ENCODE measurements around the gene CLSTN2. TPM values are rescaled to one million over a fixed set of nuclear protein-coding genes. Genes with fewer than 3 reads are reported as not detected.

CLSTN2 gene
- total and polyA plus RNA-seq, 2 experiments from 2014 or later, result 23.0 to 27.0 TPM

- H3K36me3 ChIP-seq (replicated peaks; ENCODE audit: insufficient read depth, low read depth), result no peaks in the 10 kb centered on the region
- 96% methylated on average over 10 of the region's 10 CpGs for WGBS (ENCODE audit: low lambda C conversion rate, missing lambda C conversion rate)
- no peak overlapping the region for H2AFZ ChIP-seq
- no peaks in the 10 kb centered on the region for H3K27me3 ChIP-seq
- H3K4me3 ChIP-seq, result no peak overlapping the region
- DNase-seq (ENCODE audit: low spot score), result no peak
- H3K9me2 ChIP-seq (replicated peaks; ENCODE audit: insufficient read depth), result no peaks in the 10 kb centered on the region
- H3K4me2 ChIP-seq, result no peak overlapping the region
- H3K79me2 ChIP-seq, result no peaks in the 10 kb centered on the region
- H3K27ac ChIP-seq, result no peak overlapping the region
- TF ChIP-seq CTCF (IDR thresholded peaks at IDR 0.05; ENCODE audit: poor library complexity) (no peak), EZH2 (IDR thresholded peaks at IDR 0.05; ENCODE audit: borderline replicate concordance) (no peak), EZH2phosphoT487 (IDR thresholded peaks at IDR 0.05; ENCODE audit: low read depth, severe bottlenecking, unreplicated experiment) (no peak)
- no peaks in the 10 kb centered on the region for H4K20me1 ChIP-seq (ENCODE audit: insufficient read depth, poor library complexity, severe bottlenecking)
- H3K9me3 ChIP-seq (ENCODE audit: low read depth), result no peaks in the 10 kb centered on the region
- no peaks in the 10 kb centered on the region for H3K4me1 ChIP-seq (ENCODE audit: insufficient read depth)
Observed at GRCh38 chr3:139917226-139917785, 17.7 kb upstream of the CLSTN2 start.

- H3K4me1 ChIP-seq (ENCODE audit: insufficient read depth), result no peaks in the 10 kb centered on the region
- DNase-seq (ENCODE audit: low spot score), result no peak
- no peak overlapping the region for H3K27ac ChIP-seq
- H3K9me2 ChIP-seq (replicated peaks; ENCODE audit: insufficient read depth), result no peaks in the 10 kb centered on the region
- no peaks in the 10 kb centered on the region for H3K9me3 ChIP-seq (ENCODE audit: low read depth)
- H3K4me2 ChIP-seq, result no peak overlapping the region
- no peak for TF ChIP-seq EZH2 (IDR thresholded peaks at IDR 0.05; ENCODE audit: borderline replicate concordance)
- no peak for TF ChIP-seq EZH2phosphoT487 (IDR thresholded peaks at IDR 0.05; ENCODE audit: low read depth, severe bottlenecking, unreplicated experiment)
- TF ChIP-seq CTCF (IDR thresholded peaks at IDR 0.05; ENCODE audit: poor library complexity), result no peak
- 67% methylated on average over 4 of the region's 4 CpGs for WGBS (ENCODE audit: low lambda C conversion rate, missing lambda C conversion rate)
- H2AFZ ChIP-seq, result no peak overlapping the region
- no peak overlapping the region for H3K4me3 ChIP-seq
- H3K79me2 ChIP-seq, result no peaks in the 10 kb centered on the region
- H3K36me3 ChIP-seq (replicated peaks; ENCODE audit: insufficient read depth, low read depth), result no peaks in the 10 kb centered on the region
- H3K27me3 ChIP-seq, result peaks cover 14% of the 10 kb centered on the region
- no peaks in the 10 kb centered on the region for H4K20me1 ChIP-seq (ENCODE audit: insufficient read depth, poor library complexity, severe bottlenecking)
Observed at GRCh38 chr3:139928708-139929505, 6.1 kb upstream of the CLSTN2 start.

DNA sequence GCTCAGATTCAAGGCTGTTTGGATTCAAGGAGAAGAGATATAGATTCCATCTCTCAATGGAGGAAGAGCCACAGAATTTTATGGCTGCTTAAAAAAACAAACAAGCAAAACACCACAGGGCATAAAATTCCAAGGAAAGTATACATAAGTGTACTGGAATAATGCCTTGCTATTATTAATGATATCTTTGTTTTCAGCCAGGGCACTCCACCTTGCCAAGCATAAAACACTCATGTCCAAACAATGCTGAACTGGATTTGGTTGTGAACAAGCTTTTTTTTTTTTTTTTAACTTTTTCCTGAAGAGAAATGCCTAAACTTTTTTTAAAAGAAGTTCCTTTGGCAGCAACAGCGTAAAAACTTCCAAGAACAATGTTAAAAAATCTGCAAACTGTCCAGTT lies 4.8 kb upstream of the CLSTN2 start:
- TF ChIP-seq EZH2 (IDR thresholded peaks at IDR 0.05; ENCODE audit: borderline replicate concordance) (no peak), EZH2phosphoT487 (IDR thresholded peaks at IDR 0.05; ENCODE audit: low read depth, severe bottlenecking, unreplicated experiment) (no peak), CTCF (IDR thresholded peaks at IDR 0.05; ENCODE audit: poor library complexity) (no peak)
- Histone ChIP-seq H3K79me2 (no peaks in the 10 kb centered on the region), H2AFZ (no peak overlapping the region), H3K9me2 (replicated peaks; ENCODE audit: insufficient read depth) (no peaks in the 10 kb centered on the region), H3K27ac (no peak overlapping the region), H4K20me1 (ENCODE audit: insufficient read depth, poor library complexity, severe bottlenecking) (no peaks in the 10 kb centered on the region), H3K36me3 (replicated peaks; ENCODE audit: insufficient read depth, low read depth) (no peaks in the 10 kb centered on the region), H3K4me2 (no peak overlapping the region), H3K4me1 (ENCODE audit: insufficient read depth) (no peaks in the 10 kb centered on the region), H3K27me3 (peaks cover 23% of the 10 kb centered on the region), H3K9me3 (ENCODE audit: low read depth) (no peaks in the 10 kb centered on the region), H3K4me3 (no peak overlapping the region)
- WGBS (ENCODE audit: low lambda C conversion rate, missing lambda C conversion rate), result 86% methylated on average over 1 of the region's 1 CpG
- DNase-seq (ENCODE audit: low spot score), result no peak

All from hepatocyte (in vitro differentiated cells).